K562 (cell line): ENCODE measurements around the gene PTPN13. TPM values are rescaled to one million over a fixed set of nuclear protein-coding genes. Genes with fewer than 3 reads are reported as not detected.

Source experiments
- ATAC-seq: fragments of 200-7000 bp; cut with Tn5 transposase; 3 replicates; pipeline ENCODE4 v1.9.1; 2020; ENCODE audit warnings: moderate library complexity
- BruUV-seq: library from RNA; stranded (reverse); fragments of 400-500 nt; replicated peaks from 2 replicates; lab custom pipeline; 2021; lab: Mats Ljungman, UMichigan
- CTCF ChIA-PET: fragments of 300-600 bp; formaldehyde crosslinking; extraction: SDS; loops from one replicate; lab custom pipeline; 2021; ENCODE audit warnings: low intra/inter-chr PET ratio; lab: Yijun Ruan, JAX
- POLR2A ChIA-PET: fragments of 300-600, 350-650 bp; sonication (Branson Sonifier 250); formaldehyde crosslinking; extraction: SDS; loops from one replicate; lab custom pipeline; 2021; ENCODE audit warnings: antibody characterized with exemption, inconsistent platforms; lab: Yijun Ruan, JAX
- DNase-seq, 4 experiments: peaks; one replicate each; pipeline versions ENCODE4 v3.0.0 to v3.0.0-alpha.2; 2011 to 2018; ENCODE audit warnings: low spot score in 3 of 4, mixed read lengths in 3 of 4; ENCODE audit errors: extremely low read depth in 1 of 4
- FAIRE-seq: peaks from 2 replicates; lab custom pipeline; 2011; peaks lifted over from hg19 to GRCh38; lab: Jason Lieb, UNC
- H2AFZ ChIP-seq: 2 replicates; pipeline ENCODE4 v1.6.0; 2011; ENCODE audit warnings: low read depth, low read length, control low read depth, inconsistent platforms
- H3K27ac ChIP-seq: fragments of 200-600 bp; 3 replicates; pipeline ENCODE4 v1.8.0; 2011; ENCODE audit warnings: low read depth, mild to moderate bottlenecking, control low read depth, inconsistent platforms, low read length, moderate library complexity, mixed read lengths; ENCODE audit errors: extremely low read depth
- H3K27me3 ChIP-seq, 2 experiments: fragments of 300-600 bp in 1 of 2; 2 replicates in 1 of 2; 3 replicates in 1 of 2; pipeline versions ENCODE4 v1.6.0 to v1.8.0; 2011; ENCODE audit warnings: inconsistent platforms in 2 of 2, low read length in 2 of 2, mild to moderate bottlenecking in 1 of 2, mixed read lengths in 1 of 2, moderate library complexity in 1 of 2; ENCODE audit not compliant: control insufficient read depth in 2 of 2, insufficient read depth in 2 of 2
- H3K36me3 ChIP-seq: fragments of 300-600 bp; 3 replicates; pipeline ENCODE4 v1.8.0; 2011; ENCODE audit warnings: mild to moderate bottlenecking, low read length, inconsistent platforms; ENCODE audit not compliant: control insufficient read depth, insufficient read depth
- H3K4me1 ChIP-seq, 2 experiments: fragments of 200-600 bp in 1 of 2; replicated peaks in 1 of 2; 2 replicates in 1 of 2; 3 replicates in 1 of 2; pipeline versions ENCODE4 v1.5.1 to v1.8.0; 2011; ENCODE audit warnings: inconsistent platforms in 2 of 2, low read length in 2 of 2, mild to moderate bottlenecking in 1 of 2, mixed read lengths in 1 of 2, moderate library complexity in 1 of 2; ENCODE audit not compliant: control insufficient read depth in 2 of 2, insufficient read depth in 2 of 2
- H3K4me2 ChIP-seq: 2 replicates; pipeline ENCODE4 v1.6.1; 2011; ENCODE audit warnings: low read length, control low read depth, inconsistent platforms, mixed read lengths; ENCODE audit not compliant: insufficient read depth
- H3K4me3 ChIP-seq: fragments of 200-600 bp; sonication (generic), shearing (Covaris generic); 2 replicates; pipeline ENCODE4 v1.5.1; 2016; ENCODE audit warnings: control low read depth, inconsistent platforms
- H3K79me2 ChIP-seq: fragments of 200-600 bp; 3 replicates; pipeline ENCODE4 v1.8.0; 2011; ENCODE audit warnings: low read length, inconsistent platforms; ENCODE audit not compliant: control insufficient read depth, insufficient read depth
- H3K9ac ChIP-seq, 2 experiments: 2 replicates each; pipeline versions ENCODE4 v1.6.0 to v1.6.1; 2011; ENCODE audit warnings: low read depth in 2 of 2, low read length in 2 of 2, control low read depth in 1 of 2, inconsistent platforms in 1 of 2, mild to moderate bottlenecking in 1 of 2, mixed read lengths in 1 of 2; ENCODE audit not compliant: insufficient read depth in 1 of 2
- H3K9me1 ChIP-seq: one replicate; pipeline ENCODE4 v1.6.0; 2011; ENCODE audit warnings: inconsistent platforms, mild to moderate bottlenecking, low read length, moderate library complexity; ENCODE audit not compliant: control insufficient read depth, insufficient read depth
- H3K9me3 ChIP-seq: replicated peaks from 2 replicates; pipeline ENCODE4 v1.5.1; 2011; ENCODE audit warnings: low read depth, low read length, inconsistent platforms; ENCODE audit not compliant: control insufficient read depth, insufficient read depth
- H4K20me1 ChIP-seq: replicated peaks from 2 replicates; pipeline ENCODE4 v1.6.1; 2011; ENCODE audit warnings: low read length, inconsistent platforms, mixed read lengths; ENCODE audit not compliant: control insufficient read depth, insufficient read depth
- DNMT1 ChIP-seq: fragments of 450-650 bp; IDR thresholded peaks from 2 replicates; pipeline ENCODE4 v1.6.1; 2016; ENCODE audit warnings: antibody characterized with exemption, mild to moderate bottlenecking
- EHMT2 ChIP-seq: fragments of 450-650 bp; IDR thresholded peaks from 2 replicates; pipeline ENCODE4 v1.6.1; 2018; ENCODE audit warnings: antibody characterized with exemption
- EP400 ChIP-seq: fragments of 450-650 bp; IDR thresholded peaks from 2 replicates; pipeline ENCODE4 v1.6.1; 2017; ENCODE audit warnings: antibody characterized with exemption, mild to moderate bottlenecking, moderate library complexity
- FOXM1 ChIP-seq, 2 experiments: fragments of 450-650 bp in 1 of 2; sonication (generic) in 1 of 2; formaldehyde crosslinking in 1 of 2; IDR thresholded peaks; 2 replicates each; pipeline versions ENCODE4 v1.6.1 to v1.9.0; 2017 to 2022; ENCODE audit warnings: low read depth in 2 of 2, mild to moderate bottlenecking in 2 of 2, missing genetic modification reagents in 1 of 2, moderate library complexity in 1 of 2
- GATAD2B ChIP-seq: fragments of 450-650 bp; IDR thresholded peaks from 2 replicates; pipeline ENCODE4 v1.6.1; 2017; ENCODE audit warnings: mild to moderate bottlenecking, borderline replicate concordance
- GTF2F1 ChIP-seq: IDR thresholded peaks from 2 replicates; pipeline ENCODE4 v1.6.1; 2011; ENCODE audit warnings: low read depth, low read length, improper control_type of control experiment
- RFX1 ChIP-seq: fragments of 450-650 bp; IDR thresholded peaks from 2 replicates; pipeline ENCODE4 v1.6.1; 2016; ENCODE audit warnings: mild to moderate bottlenecking, moderate library complexity
- TAF7 ChIP-seq: fragments of 450-650 bp; IDR thresholded peaks from 2 replicates; pipeline ENCODE4 v1.6.1; 2016; ENCODE audit warnings: missing genetic modification characterization, missing compliant biosample characterization
- TCFL5 ChIP-seq: fragments of 250-450 bp; sonication (Bioruptor Pico); conservative IDR thresholded peaks from 2 replicates; pipeline ENCODE4 v1.6.1; 2021; ENCODE audit warnings: mild to moderate bottlenecking, moderate library complexity, matching md5 sums
- TEAD2 ChIP-seq: fragments of 450-650 bp; IDR thresholded peaks from 2 replicates; pipeline ENCODE4 v1.6.1; 2016; ENCODE audit warnings: missing genetic modification characterization, control low read depth, missing compliant biosample characterization
- ZNF311 ChIP-seq: fragments of 250-450 bp; sonication (Bioruptor Pico); IDR thresholded peaks from 2 replicates; pipeline ENCODE4 v1.4.0; 2020; ENCODE audit warnings: mild to moderate bottlenecking, moderate library complexity
- ZNF445 ChIP-seq: fragments of 250-450 bp; sonication (Bioruptor Pico); IDR thresholded peaks from 2 replicates; pipeline ENCODE4 v1.4.0; 2020; ENCODE audit warnings: low read depth, mild to moderate bottlenecking, moderate library complexity
- ZNF592 ChIP-seq: fragments of 450-650 bp; IDR thresholded peaks from 2 replicates; pipeline ENCODE4 v1.6.1; 2017; ENCODE audit warnings: antibody characterized with exemption, mild to moderate bottlenecking
- WGBS: fragments of 100-300 bp; shearing (Covaris generic); methylation state at CpG from one replicate; pipeline ENCODE4 v1.1.6; 2016; ENCODE audit warnings: low coverage, mixed read lengths; ENCODE audit not compliant: insufficient coverage; ENCODE audit errors: missing lambda C conversion rate; 5-methylcytosine and 5-hydroxymethylcytosine counted together
- in situ Hi-C: fragments of 300-500 bp; cut with MboI; formaldehyde crosslinking; loops from 4 replicates; pipeline ENCODE4 v1.15.0; 2018; ENCODE audit warnings: inconsistent platforms, mixed read lengths
- intact Hi-C: fragments of 100-400 bp; cut with micrococcal nuclease; formaldehyde crosslinking; loops from 2 replicates; pipeline ENCODE4 v1.14.2; 2022
- polyA plus RNA-seq, 8 experiments: library from polyadenylated mRNA; depleted of rRNA in 4 of 8; stranded (reverse) in 5 of 8; unstranded in 3 of 8; fragments of >200 nt; fragmentation: Nextera tagmentation in 2 of 8; fragmentation: Illumina TruSeq in 1 of 8; extraction: Ambion mirVana in 2 of 8; extraction: Trizol in 1 of 8; gene quantifications; 2 replicates each; pipeline versions ENCODE4 v1.2.1 to v1.2.3, GENCODE V29; 2011 to 2014; ENCODE audit warnings: inconsistent platforms in 1 of 8, missing spikeins in 1 of 8
- total RNA-seq, 7 experiments: library from RNA; depleted of rRNA in 6 of 7; stranded (reverse); fragments of >200 nt in 6 of 7; fragmentation: Illumina TruSeq in 2 of 7; extraction: Trizol in 2 of 7; gene quantifications; 2 replicates each; pipeline versions ENCODE4 v1.2.1 to v1.2.3, GENCODE V29; 2011 to 2021; ENCODE audit warnings: low replicate concordance in 1 of 7
- TF ChIP-seq, protein P1 (sequence below): IDR thresholded peaks from 3 replicates; pipeline ENCODE4 v1.6.1; 2011; ENCODE audit warnings: borderline replicate concordance, mild to moderate bottlenecking, moderate library complexity; ENCODE audit not compliant: insufficient read length; ENCODE audit errors: extremely low read depth
- TF ChIP-seq, protein P2 (sequence below), 3 experiments: IDR thresholded peaks in 2 of 3; conservative IDR thresholded peaks in 1 of 3; 2 replicates each; pipeline ENCODE4 v1.5.1; 2011 to 2012; ENCODE audit warnings: low read length in 3 of 3, mild to moderate bottlenecking in 3 of 3, control low read depth in 2 of 3, improper control_type of control experiment in 1 of 3, inconsistent platforms in 1 of 3, low read depth in 1 of 3, mixed read lengths in 1 of 3, moderate library complexity in 1 of 3; ENCODE audit not compliant: insufficient read depth in 2 of 3

PTPN13 gene
- total and polyA plus RNA-seq, 9 of the 15 experiments (the other 6 are each of a cell fraction or from before 2014, with no cell fraction given): 0.33 TPM; not detected in 8

- H3K4me2 ChIP-seq: no peak overlapping the region
- intact Hi-C loops (no loop called here), in situ Hi-C loops (no loop called here)
- no peaks in the 10 kb centered on the region for H3K9me3 ChIP-seq
- 0% methylated on average over 1 of the region's 1 CpG for WGBS
- no peak for ATAC-seq
- no peak overlapping the region for H2AFZ ChIP-seq
- H3K9ac ChIP-seq: no peak overlapping the region
- no peaks in the 10 kb centered on the region for H3K9me1 ChIP-seq
- no peak overlapping the region for H3K27ac ChIP-seq
- H3K79me2 ChIP-seq: no peaks in the 10 kb centered on the region
- POLR2A ChIA-PET: interaction anchor here (0.6 kb wide), 1 partner anchor 92 kb away, joined by 3 read pairs; no protein-coding TSS in a partner anchor
- no peaks in the 10 kb centered on the region for H4K20me1 ChIP-seq
- CTCF ChIA-PET: no interaction called here
- no peak overlapping the region for H3K4me3 ChIP-seq
- BruUV-seq: no TSS peak
- no peaks in the 10 kb centered on the region for H3K27me3 ChIP-seq
- no peaks in the 10 kb centered on the region for H3K36me3 ChIP-seq
- DNase-seq: no peak
- no peak for FAIRE-seq
- no peaks in the 10 kb centered on the region for H3K4me1 ChIP-seq
- TF ChIP-seq ZNF445 (CRISPR knock-in tag) (no peak), ZNF592 (no peak), DNMT1 (no peak), ZNF311 (CRISPR knock-in tag) (no peak), RFX1 (no peak), GTF2F1 (no peak), EHMT2 (no peak), TAF7 (tag) (no peak), GATAD2B (no peak), FOXM1 (IDR thresholded peaks at IDR 0.05; ENCODE audit: low read depth) (no peak), FOXM1 (CRISPR knock-in tag; IDR thresholded peaks at IDR 0.05; ENCODE audit: low read depth) (no peak), EP400 (no peak), TEAD2 (tag) (no peak), TCFL5 (CRISPR knock-in tag) (no peak)
- TF ChIP-seq, protein P1, sequence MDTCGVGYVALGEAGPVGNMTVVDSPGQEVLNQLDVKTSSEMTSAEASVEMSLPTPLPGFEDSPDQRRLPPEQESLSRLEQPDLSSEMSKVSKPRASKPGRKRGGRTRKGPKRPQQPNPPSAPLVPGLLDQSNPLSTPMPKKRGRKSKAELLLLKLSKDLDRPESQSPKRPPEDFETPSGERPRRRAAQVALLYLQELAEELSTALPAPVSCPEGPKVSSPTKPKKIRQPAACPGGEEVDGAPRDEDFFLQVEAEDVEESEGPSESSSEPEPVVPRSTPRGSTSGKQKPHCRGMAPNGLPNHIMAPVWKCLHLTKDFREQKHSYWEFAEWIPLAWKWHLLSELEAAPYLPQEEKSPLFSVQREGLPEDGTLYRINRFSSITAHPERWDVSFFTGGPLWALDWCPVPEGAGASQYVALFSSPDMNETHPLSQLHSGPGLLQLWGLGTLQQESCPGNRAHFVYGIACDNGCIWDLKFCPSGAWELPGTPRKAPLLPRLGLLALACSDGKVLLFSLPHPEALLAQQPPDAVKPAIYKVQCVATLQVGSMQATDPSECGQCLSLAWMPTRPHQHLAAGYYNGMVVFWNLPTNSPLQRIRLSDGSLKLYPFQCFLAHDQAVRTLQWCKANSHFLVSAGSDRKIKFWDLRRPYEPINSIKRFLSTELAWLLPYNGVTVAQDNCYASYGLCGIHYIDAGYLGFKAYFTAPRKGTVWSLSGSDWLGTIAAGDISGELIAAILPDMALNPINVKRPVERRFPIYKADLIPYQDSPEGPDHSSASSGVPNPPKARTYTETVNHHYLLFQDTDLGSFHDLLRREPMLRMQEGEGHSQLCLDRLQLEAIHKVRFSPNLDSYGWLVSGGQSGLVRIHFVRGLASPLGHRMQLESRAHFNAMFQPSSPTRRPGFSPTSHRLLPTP: no peak
- TF ChIP-seq, protein P2, sequence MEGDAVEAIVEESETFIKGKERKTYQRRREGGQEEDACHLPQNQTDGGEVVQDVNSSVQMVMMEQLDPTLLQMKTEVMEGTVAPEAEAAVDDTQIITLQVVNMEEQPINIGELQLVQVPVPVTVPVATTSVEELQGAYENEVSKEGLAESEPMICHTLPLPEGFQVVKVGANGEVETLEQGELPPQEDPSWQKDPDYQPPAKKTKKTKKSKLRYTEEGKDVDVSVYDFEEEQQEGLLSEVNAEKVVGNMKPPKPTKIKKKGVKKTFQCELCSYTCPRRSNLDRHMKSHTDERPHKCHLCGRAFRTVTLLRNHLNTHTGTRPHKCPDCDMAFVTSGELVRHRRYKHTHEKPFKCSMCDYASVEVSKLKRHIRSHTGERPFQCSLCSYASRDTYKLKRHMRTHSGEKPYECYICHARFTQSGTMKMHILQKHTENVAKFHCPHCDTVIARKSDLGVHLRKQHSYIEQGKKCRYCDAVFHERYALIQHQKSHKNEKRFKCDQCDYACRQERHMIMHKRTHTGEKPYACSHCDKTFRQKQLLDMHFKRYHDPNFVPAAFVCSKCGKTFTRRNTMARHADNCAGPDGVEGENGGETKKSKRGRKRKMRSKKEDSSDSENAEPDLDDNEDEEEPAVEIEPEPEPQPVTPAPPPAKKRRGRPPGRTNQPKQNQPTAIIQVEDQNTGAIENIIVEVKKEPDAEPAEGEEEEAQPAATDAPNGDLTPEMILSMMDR (IDR thresholded peaks at IDR 0.05 in 2 of 3, conservative IDR thresholded peaks at IDR 0.05 in 1 of 3; ENCODE audit: insufficient read depth in 2 of 3, low read depth in 1 of 3, low read length in 3 of 3): no peak
Observed at GRCh38 chr4:86640469-86640868, 46.4 kb downstream of the PTPN13 start.
